K562 (cell line): ENCODE results near the gene CHST8. TPM values are rescaled to one million over a fixed set of nuclear protein-coding genes. Genes with fewer than 3 reads are reported as not detected.

ENCODE experiments used
- ATAC-seq: fragments of 200-7000 bp; cut with Tn5 transposase; 3 replicates; pipeline ENCODE4 v1.9.1; 2020; ENCODE audit warnings: moderate library complexity
- BruUV-seq: library from RNA; stranded (reverse); fragments of 400-500 nt; replicated peaks from 2 replicates; lab custom pipeline; 2021; lab: Mats Ljungman, UMichigan
- CTCF ChIA-PET: fragments of 300-600 bp; formaldehyde crosslinking; extraction: SDS; loops from one replicate; lab custom pipeline; 2021; ENCODE audit warnings: low intra/inter-chr PET ratio; lab: Yijun Ruan, JAX
- POLR2A ChIA-PET: fragments of 300-600, 350-650 bp; sonication (Branson Sonifier 250); formaldehyde crosslinking; extraction: SDS; loops from one replicate; lab custom pipeline; 2021; ENCODE audit warnings: antibody characterized with exemption, inconsistent platforms; lab: Yijun Ruan, JAX
- DNase-seq, 4 experiments: peaks; one replicate each; pipeline versions ENCODE4 v3.0.0 to v3.0.0-alpha.2; 2011 to 2018; ENCODE audit warnings: low spot score in 3 of 4, mixed read lengths in 3 of 4; ENCODE audit errors: extremely low read depth in 1 of 4
- FAIRE-seq: peaks from 2 replicates; lab custom pipeline; 2011; peaks lifted over from hg19 to GRCh38; lab: Jason Lieb, UNC
- H2AFZ ChIP-seq: 2 replicates; pipeline ENCODE4 v1.6.0; 2011; ENCODE audit warnings: low read depth, low read length, control low read depth, inconsistent platforms
- H3K27ac ChIP-seq: fragments of 200-600 bp; 3 replicates; pipeline ENCODE4 v1.8.0; 2011; ENCODE audit warnings: low read depth, mild to moderate bottlenecking, control low read depth, inconsistent platforms, low read length, moderate library complexity, mixed read lengths; ENCODE audit errors: extremely low read depth
- H3K27me3 ChIP-seq, 2 experiments: fragments of 300-600 bp in 1 of 2; 2 replicates in 1 of 2; 3 replicates in 1 of 2; pipeline versions ENCODE4 v1.6.0 to v1.8.0; 2011; ENCODE audit warnings: inconsistent platforms in 2 of 2, low read length in 2 of 2, mild to moderate bottlenecking in 1 of 2, mixed read lengths in 1 of 2, moderate library complexity in 1 of 2; ENCODE audit not compliant: control insufficient read depth in 2 of 2, insufficient read depth in 2 of 2
- H3K36me3 ChIP-seq: fragments of 300-600 bp; 3 replicates; pipeline ENCODE4 v1.8.0; 2011; ENCODE audit warnings: mild to moderate bottlenecking, low read length, inconsistent platforms; ENCODE audit not compliant: control insufficient read depth, insufficient read depth
- H3K4me1 ChIP-seq, 2 experiments: fragments of 200-600 bp in 1 of 2; replicated peaks in 1 of 2; 2 replicates in 1 of 2; 3 replicates in 1 of 2; pipeline versions ENCODE4 v1.5.1 to v1.8.0; 2011; ENCODE audit warnings: inconsistent platforms in 2 of 2, low read length in 2 of 2, mild to moderate bottlenecking in 1 of 2, mixed read lengths in 1 of 2, moderate library complexity in 1 of 2; ENCODE audit not compliant: control insufficient read depth in 2 of 2, insufficient read depth in 2 of 2
- H3K4me2 ChIP-seq: 2 replicates; pipeline ENCODE4 v1.6.1; 2011; ENCODE audit warnings: low read length, control low read depth, inconsistent platforms, mixed read lengths; ENCODE audit not compliant: insufficient read depth
- H3K4me3 ChIP-seq: fragments of 200-600 bp; sonication (generic), shearing (Covaris generic); 2 replicates; pipeline ENCODE4 v1.5.1; 2016; ENCODE audit warnings: control low read depth, inconsistent platforms
- H3K79me2 ChIP-seq: fragments of 200-600 bp; 3 replicates; pipeline ENCODE4 v1.8.0; 2011; ENCODE audit warnings: low read length, inconsistent platforms; ENCODE audit not compliant: control insufficient read depth, insufficient read depth
- H3K9ac ChIP-seq, 2 experiments: 2 replicates each; pipeline versions ENCODE4 v1.6.0 to v1.6.1; 2011; ENCODE audit warnings: low read depth in 2 of 2, low read length in 2 of 2, control low read depth in 1 of 2, inconsistent platforms in 1 of 2, mild to moderate bottlenecking in 1 of 2, mixed read lengths in 1 of 2; ENCODE audit not compliant: insufficient read depth in 1 of 2
- H3K9me1 ChIP-seq: one replicate; pipeline ENCODE4 v1.6.0; 2011; ENCODE audit warnings: inconsistent platforms, mild to moderate bottlenecking, low read length, moderate library complexity; ENCODE audit not compliant: control insufficient read depth, insufficient read depth
- H3K9me3 ChIP-seq: replicated peaks from 2 replicates; pipeline ENCODE4 v1.5.1; 2011; ENCODE audit warnings: low read depth, low read length, inconsistent platforms; ENCODE audit not compliant: control insufficient read depth, insufficient read depth
- H4K20me1 ChIP-seq: replicated peaks from 2 replicates; pipeline ENCODE4 v1.6.1; 2011; ENCODE audit warnings: low read length, inconsistent platforms, mixed read lengths; ENCODE audit not compliant: control insufficient read depth, insufficient read depth
- FOXA3 ChIP-seq, 2 experiments: fragments of 450-650 bp in 1 of 2; sonication (generic) in 1 of 2; formaldehyde crosslinking; IDR thresholded peaks in 1 of 2; conservative IDR thresholded peaks in 1 of 2; 2 replicates each; pipeline versions ENCODE4 v1.4.0 to v1.8.0; 2020 to 2022; ENCODE audit warnings: mild to moderate bottlenecking in 2 of 2, missing genetic modification reagents in 1 of 2
- RAD21 ChIP-seq, 2 experiments: fragments of 250-450 bp in 1 of 2; fragments of 450-650 bp in 1 of 2; sonication (Bioruptor Pico) in 1 of 2; formaldehyde crosslinking in 1 of 2; IDR thresholded peaks in 1 of 2; conservative IDR thresholded peaks in 1 of 2; 2 replicates each; pipeline versions ENCODE4 v1.4.0 to v1.8.0; 2020 to 2022; ENCODE audit warnings: mild to moderate bottlenecking in 2 of 2, moderate library complexity in 1 of 2
- SAFB2 ChIP-seq: fragments of 200-400 bp; formaldehyde crosslinking; IDR thresholded peaks from 2 replicates; pipeline ENCODE4 v1.6.1; 2018; ENCODE audit warnings: borderline replicate concordance, low read length, low read depth, moderate library complexity; ENCODE audit not compliant: severe bottlenecking
- SLC30A9 ChIP-seq: fragments of 250-450 bp; sonication (Bioruptor Pico); IDR thresholded peaks from 2 replicates; pipeline ENCODE4 v1.8.0; 2022; ENCODE audit warnings: mild to moderate bottlenecking, moderate library complexity
- ZNF232 ChIP-seq: sonication (generic); formaldehyde crosslinking; IDR thresholded peaks from 2 replicates; pipeline ENCODE4 v1.8.0; 2022; ENCODE audit warnings: mild to moderate bottlenecking, missing genetic modification reagents
- ZNF785 ChIP-seq: fragments of 250-450 bp; sonication (Bioruptor Pico); IDR thresholded peaks from 2 replicates; pipeline ENCODE4 v1.4.0; 2020; ENCODE audit warnings: mild to moderate bottlenecking
- WGBS: fragments of 100-300 bp; shearing (Covaris generic); methylation state at CpG from one replicate; pipeline ENCODE4 v1.1.6; 2016; ENCODE audit warnings: low coverage, mixed read lengths; ENCODE audit not compliant: insufficient coverage; ENCODE audit errors: missing lambda C conversion rate; 5-methylcytosine and 5-hydroxymethylcytosine counted together
- in situ Hi-C: fragments of 300-500 bp; cut with MboI; formaldehyde crosslinking; loops from 4 replicates; pipeline ENCODE4 v1.15.0; 2018; ENCODE audit warnings: inconsistent platforms, mixed read lengths
- intact Hi-C: fragments of 100-400 bp; cut with micrococcal nuclease; formaldehyde crosslinking; loops from 2 replicates; pipeline ENCODE4 v1.14.2; 2022
- polyA plus RNA-seq, 8 experiments: library from polyadenylated mRNA; depleted of rRNA in 4 of 8; stranded (reverse) in 5 of 8; unstranded in 3 of 8; fragments of >200 nt; fragmentation: Nextera tagmentation in 2 of 8; fragmentation: Illumina TruSeq in 1 of 8; extraction: Ambion mirVana in 2 of 8; extraction: Trizol in 1 of 8; gene quantifications; 2 replicates each; pipeline versions ENCODE4 v1.2.1 to v1.2.3, GENCODE V29; 2011 to 2014; ENCODE audit warnings: inconsistent platforms in 1 of 8, missing spikeins in 1 of 8
- total RNA-seq, 7 experiments: library from RNA; depleted of rRNA in 6 of 7; stranded (reverse); fragments of >200 nt in 6 of 7; fragmentation: Illumina TruSeq in 2 of 7; extraction: Trizol in 2 of 7; gene quantifications; 2 replicates each; pipeline versions ENCODE4 v1.2.1 to v1.2.3, GENCODE V29; 2011 to 2021; ENCODE audit warnings: low replicate concordance in 1 of 7
- TF ChIP-seq, protein P1 (sequence below): fragments of 450-650 bp; IDR thresholded peaks from 2 replicates; pipeline ENCODE4 v1.7.0; 2016; ENCODE audit warnings: borderline replicate concordance
- TF ChIP-seq, protein P2 (sequence below), 3 experiments: IDR thresholded peaks in 2 of 3; conservative IDR thresholded peaks in 1 of 3; 2 replicates each; pipeline ENCODE4 v1.5.1; 2011 to 2012; ENCODE audit warnings: low read length in 3 of 3, mild to moderate bottlenecking in 3 of 3, control low read depth in 2 of 3, improper control_type of control experiment in 1 of 3, inconsistent platforms in 1 of 3, low read depth in 1 of 3, mixed read lengths in 1 of 3, moderate library complexity in 1 of 3; ENCODE audit not compliant: insufficient read depth in 2 of 3

The CHST8 gene
- total and polyA plus RNA-seq, 9 of the 15 experiments (the other 6 are each of a cell fraction or from before 2014, with no cell fraction given) = 0.11 TPM; not detected in 8

DNA sequence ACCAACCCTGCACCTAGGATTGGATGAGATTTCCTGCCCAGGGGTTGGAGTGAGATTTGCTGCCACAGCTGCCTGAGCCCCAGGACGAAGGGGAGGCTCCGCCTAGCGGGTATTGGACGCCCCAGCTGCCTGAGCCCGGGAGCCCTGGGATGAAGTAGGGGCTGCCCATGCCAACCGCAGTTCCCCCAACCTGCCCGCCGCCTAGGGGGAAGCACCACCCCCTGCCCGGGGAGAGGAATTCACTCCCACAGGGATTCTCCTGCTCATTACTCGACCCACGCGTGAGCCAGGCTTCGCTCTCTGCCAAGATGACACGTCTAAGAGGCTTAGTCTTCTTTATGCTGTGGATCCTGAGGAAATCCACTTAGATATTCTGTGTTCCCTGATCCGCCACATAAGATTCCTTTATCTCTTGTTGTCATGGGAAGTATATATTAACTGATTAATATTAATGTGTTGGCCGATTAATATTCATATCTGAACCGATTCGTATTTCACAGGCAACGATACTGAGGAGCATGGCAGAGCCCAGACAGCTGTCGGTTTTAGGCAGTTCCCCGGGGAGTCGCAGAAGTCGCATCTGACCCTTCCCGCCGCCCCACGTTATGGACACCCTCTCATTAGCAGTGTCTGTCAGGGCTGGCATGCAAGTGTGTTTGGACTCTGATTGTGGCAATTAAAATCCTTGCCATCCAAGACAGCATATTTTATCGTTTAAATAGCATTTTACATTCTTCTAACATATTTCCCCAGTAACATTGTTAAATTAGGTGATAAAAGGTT is 130.5 kb downstream of the CHST8 start:
- no peaks in the 10 kb centered on the region for H3K4me1 ChIP-seq
- no peak overlapping the region for H3K27ac ChIP-seq
- H3K27me3 ChIP-seq = peaks cover 2 to 46% of the 10 kb centered on the region in 2 experiments; a peak in 4 of 5 replicates
- no peaks in the 10 kb centered on the region; the same call in 1 of the 2 replicates for H4K20me1 ChIP-seq
- no peak for DNase-seq
- FAIRE-seq = no peak
- H3K9me3 ChIP-seq = no peaks in the 10 kb centered on the region
- H3K36me3 ChIP-seq = no peaks in the 10 kb centered on the region
- no peak; the same call in 2 of the 3 replicates for ATAC-seq
- H3K79me2 ChIP-seq = no peaks in the 10 kb centered on the region
- no peak for TF ChIP-seq SAFB2
- TF ChIP-seq ZNF232 (CRISPR knock-in tag) = no peak
- TF ChIP-seq FOXA3 (CRISPR knock-in tag; conservative IDR thresholded peaks at IDR 0.05 in 1 of 2, IDR thresholded peaks at IDR 0.05 in 1 of 2) = no peak
- no peak for TF ChIP-seq SLC30A9 (CRISPR knock-in tag)
- TF ChIP-seq ZNF785 (CRISPR knock-in tag) = no peak
- TF ChIP-seq, protein P1, sequence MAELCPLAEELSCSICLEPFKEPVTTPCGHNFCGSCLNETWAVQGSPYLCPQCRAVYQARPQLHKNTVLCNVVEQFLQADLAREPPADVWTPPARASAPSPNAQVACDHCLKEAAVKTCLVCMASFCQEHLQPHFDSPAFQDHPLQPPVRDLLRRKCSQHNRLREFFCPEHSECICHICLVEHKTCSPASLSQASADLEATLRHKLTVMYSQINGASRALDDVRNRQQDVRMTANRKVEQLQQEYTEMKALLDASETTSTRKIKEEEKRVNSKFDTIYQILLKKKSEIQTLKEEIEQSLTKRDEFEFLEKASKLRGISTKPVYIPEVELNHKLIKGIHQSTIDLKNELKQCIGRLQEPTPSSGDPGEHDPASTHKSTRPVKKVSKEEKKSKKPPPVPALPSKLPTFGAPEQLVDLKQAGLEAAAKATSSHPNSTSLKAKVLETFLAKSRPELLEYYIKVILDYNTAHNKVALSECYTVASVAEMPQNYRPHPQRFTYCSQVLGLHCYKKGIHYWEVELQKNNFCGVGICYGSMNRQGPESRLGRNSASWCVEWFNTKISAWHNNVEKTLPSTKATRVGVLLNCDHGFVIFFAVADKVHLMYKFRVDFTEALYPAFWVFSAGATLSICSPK = no peak
- TF ChIP-seq, protein P2, sequence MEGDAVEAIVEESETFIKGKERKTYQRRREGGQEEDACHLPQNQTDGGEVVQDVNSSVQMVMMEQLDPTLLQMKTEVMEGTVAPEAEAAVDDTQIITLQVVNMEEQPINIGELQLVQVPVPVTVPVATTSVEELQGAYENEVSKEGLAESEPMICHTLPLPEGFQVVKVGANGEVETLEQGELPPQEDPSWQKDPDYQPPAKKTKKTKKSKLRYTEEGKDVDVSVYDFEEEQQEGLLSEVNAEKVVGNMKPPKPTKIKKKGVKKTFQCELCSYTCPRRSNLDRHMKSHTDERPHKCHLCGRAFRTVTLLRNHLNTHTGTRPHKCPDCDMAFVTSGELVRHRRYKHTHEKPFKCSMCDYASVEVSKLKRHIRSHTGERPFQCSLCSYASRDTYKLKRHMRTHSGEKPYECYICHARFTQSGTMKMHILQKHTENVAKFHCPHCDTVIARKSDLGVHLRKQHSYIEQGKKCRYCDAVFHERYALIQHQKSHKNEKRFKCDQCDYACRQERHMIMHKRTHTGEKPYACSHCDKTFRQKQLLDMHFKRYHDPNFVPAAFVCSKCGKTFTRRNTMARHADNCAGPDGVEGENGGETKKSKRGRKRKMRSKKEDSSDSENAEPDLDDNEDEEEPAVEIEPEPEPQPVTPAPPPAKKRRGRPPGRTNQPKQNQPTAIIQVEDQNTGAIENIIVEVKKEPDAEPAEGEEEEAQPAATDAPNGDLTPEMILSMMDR (IDR thresholded peaks at IDR 0.05 in 2 of 3, conservative IDR thresholded peaks at IDR 0.05 in 1 of 3; ENCODE audit: insufficient read depth in 2 of 3, low read depth in 1 of 3, low read length in 3 of 3) = 0 out of 6 replicates have a peak, but pooled peaks have one; percentile 2 to 19 (median 9)
- TF ChIP-seq RAD21 (CRISPR knock-in tag; conservative IDR thresholded peaks at IDR 0.05 in 1 of 2, IDR thresholded peaks at IDR 0.05 in 1 of 2) = peak in 1 of 2 experiments; percentile 17; a peak in 1 of 4 replicates
- TF ChIP-seq, all 486 proteins: peak for 2
- Histone ChIP-seq H3K9me1 (no peaks in the 10 kb centered on the region), H2AFZ (no peak overlapping the region), H3K9ac (no peak overlapping the region), H3K4me2 (no peak overlapping the region), H3K4me3 (no peak overlapping the region)
- intact Hi-C loops = no loop called here
- in situ Hi-C loops = no loop called here
- 4% methylated on average over 22 of the region's 27 CpGs for WGBS
- ChIA-PET POLR2A (interaction anchor here (0.6 kb wide), 1 partner anchor 643 kb away, joined by 3 read pairs; no protein-coding TSS in a partner anchor), CTCF (no interaction called here)
- no TSS peak for BruUV-seq
